ENCODE measurements around the gene SMIM15.

DNA sequence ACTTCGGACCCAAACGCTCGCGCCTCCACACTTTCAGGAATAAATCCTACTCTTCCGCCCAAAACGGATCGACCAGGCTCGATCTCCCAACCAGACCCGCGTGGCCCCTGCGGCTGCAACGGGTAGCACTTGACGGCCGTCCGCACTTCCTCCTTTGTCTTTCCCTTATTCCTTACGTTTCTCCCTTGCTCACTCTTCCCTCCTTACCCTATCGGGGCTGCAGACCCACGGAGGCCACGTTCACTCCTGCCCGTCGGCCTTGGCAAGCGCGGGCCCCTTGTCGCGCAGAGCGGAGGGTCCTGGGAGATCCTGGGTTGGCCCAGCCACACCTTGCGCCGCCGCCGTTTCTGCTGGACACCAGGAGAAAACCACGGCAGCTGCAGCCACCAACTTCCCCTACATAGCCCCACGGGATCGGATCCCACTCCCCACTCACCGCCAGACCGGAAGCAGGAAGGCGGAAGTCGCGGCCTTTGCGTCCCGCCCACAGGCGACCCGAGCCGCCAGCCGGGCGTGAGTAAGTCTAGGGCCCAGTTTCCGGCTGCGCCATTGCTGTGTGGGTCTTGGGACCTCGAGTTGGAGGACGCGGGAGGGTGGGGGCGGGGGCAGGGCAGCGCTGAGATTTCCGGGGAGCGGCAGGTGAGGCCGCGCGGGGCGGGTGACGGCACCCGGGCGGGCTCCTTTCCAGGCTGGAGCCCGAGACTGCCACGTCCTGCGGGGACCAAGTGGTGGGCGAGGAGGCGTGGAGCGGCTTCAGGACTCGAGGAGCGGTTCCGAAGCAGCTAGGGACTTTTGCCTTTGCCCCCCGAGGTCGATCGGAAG lies at the start of gene SMIM15:
- TF ChIP-seq, protein P1, sequence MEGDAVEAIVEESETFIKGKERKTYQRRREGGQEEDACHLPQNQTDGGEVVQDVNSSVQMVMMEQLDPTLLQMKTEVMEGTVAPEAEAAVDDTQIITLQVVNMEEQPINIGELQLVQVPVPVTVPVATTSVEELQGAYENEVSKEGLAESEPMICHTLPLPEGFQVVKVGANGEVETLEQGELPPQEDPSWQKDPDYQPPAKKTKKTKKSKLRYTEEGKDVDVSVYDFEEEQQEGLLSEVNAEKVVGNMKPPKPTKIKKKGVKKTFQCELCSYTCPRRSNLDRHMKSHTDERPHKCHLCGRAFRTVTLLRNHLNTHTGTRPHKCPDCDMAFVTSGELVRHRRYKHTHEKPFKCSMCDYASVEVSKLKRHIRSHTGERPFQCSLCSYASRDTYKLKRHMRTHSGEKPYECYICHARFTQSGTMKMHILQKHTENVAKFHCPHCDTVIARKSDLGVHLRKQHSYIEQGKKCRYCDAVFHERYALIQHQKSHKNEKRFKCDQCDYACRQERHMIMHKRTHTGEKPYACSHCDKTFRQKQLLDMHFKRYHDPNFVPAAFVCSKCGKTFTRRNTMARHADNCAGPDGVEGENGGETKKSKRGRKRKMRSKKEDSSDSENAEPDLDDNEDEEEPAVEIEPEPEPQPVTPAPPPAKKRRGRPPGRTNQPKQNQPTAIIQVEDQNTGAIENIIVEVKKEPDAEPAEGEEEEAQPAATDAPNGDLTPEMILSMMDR (conservative IDR thresholded peaks at IDR 0.05 in 1 of 2, IDR thresholded peaks at IDR 0.05 in 1 of 2; ENCODE audit: low read depth in 1 of 2, low read length in 2 of 2): no peak
- no peak for TF ChIP-seq EZH2 (IDR thresholded peaks at IDR 0.05; ENCODE audit: low read length, missing control alignments)
